ENCODE data around the gene MCM7. TPM values are rescaled to one million over a fixed set of nuclear protein-coding genes. Genes with fewer than 3 reads are reported as not detected.

MCM7 gene
- total RNA-seq, 1 donor from 2014 or later = 244 TPM

GRCh38 chr7:100111156-100111555, 10.0 kb upstream of the MCM7 start:
- no peak for TF ChIP-seq CTCF (conservative IDR thresholded peaks at IDR 0.05)
- H3K27me3 Mint-ChIP-seq = no peaks in the 10 kb centered on the region
- no peaks in the 10 kb centered on the region for H3K9me3 Mint-ChIP-seq
- no peak overlapping the region for H3K27ac Mint-ChIP-seq
- H3K4me1 Mint-ChIP-seq (ENCODE audit: unreplicated experiment) = no peaks in the 10 kb centered on the region
- no peak for DNase-seq (ENCODE audit: extremely low spot score, unreplicated experiment)
- H3K36me3 Mint-ChIP-seq = peaks cover 11% of the 10 kb centered on the region
- no peak overlapping the region for H3K4me3 Mint-ChIP-seq

GRCh38 chr7:100109521-100110163, 8.4 kb upstream of the MCM7 start:
- Mint-ChIP-seq H3K27ac (no peak overlapping the region), H3K9me3 (no peaks in the 10 kb centered on the region), H3K27me3 (no peaks in the 10 kb centered on the region), H3K36me3 (peaks cover 7% of the 10 kb centered on the region), H3K4me1 (ENCODE audit: unreplicated experiment) (no peaks in the 10 kb centered on the region), H3K4me3 (no peak overlapping the region)
- peak; percentile 26 for TF ChIP-seq CTCF (conservative IDR thresholded peaks at IDR 0.05)
- no peak for DNase-seq (ENCODE audit: extremely low spot score, unreplicated experiment)

GRCh38 chr7:100107890-100108289, 6.7 kb upstream of the MCM7 start:
- Mint-ChIP-seq H3K9me3 (no peaks in the 10 kb centered on the region), H3K4me1 (ENCODE audit: unreplicated experiment) (peaks cover 4% of the 10 kb centered on the region), H3K27me3 (no peaks in the 10 kb centered on the region), H3K27ac (no peak overlapping the region), H3K36me3 (peaks cover 7% of the 10 kb centered on the region), H3K4me3 (no peak overlapping the region)
- TF ChIP-seq CTCF (conservative IDR thresholded peaks at IDR 0.05) = no peak
- no peak for DNase-seq (ENCODE audit: extremely low spot score, unreplicated experiment)

- no peak for TF ChIP-seq CTCF (conservative IDR thresholded peaks at IDR 0.05)
- no peak overlapping the region for H3K4me3 Mint-ChIP-seq
- peaks cover 8% of the 10 kb centered on the region for H3K4me1 Mint-ChIP-seq (ENCODE audit: unreplicated experiment)
- no peak overlapping the region for H3K27ac Mint-ChIP-seq
- H3K36me3 Mint-ChIP-seq = peaks cover 7% of the 10 kb centered on the region
- H3K27me3 Mint-ChIP-seq = no peaks in the 10 kb centered on the region
- no peak for DNase-seq (ENCODE audit: extremely low spot score, unreplicated experiment)
- no peaks in the 10 kb centered on the region for H3K9me3 Mint-ChIP-seq
Observed at GRCh38 chr7:100107125-100107737, 6.0 kb upstream of the MCM7 start.

- DNase-seq (ENCODE audit: extremely low spot score, unreplicated experiment) = no peak
- Mint-ChIP-seq H3K4me3 (no peak overlapping the region), H3K27me3 (no peaks in the 10 kb centered on the region), H3K4me1 (ENCODE audit: unreplicated experiment) (peaks cover 8% of the 10 kb centered on the region), H3K27ac (no peak overlapping the region), H3K36me3 (peaks cover 7% of the 10 kb centered on the region), H3K9me3 (no peaks in the 10 kb centered on the region)
- TF ChIP-seq CTCF (conservative IDR thresholded peaks at IDR 0.05) = no peak
Observed at GRCh38 chr7:100106633-100107032, 5.4 kb upstream of the MCM7 start.

Measured in type B pancreatic cell (in vitro differentiated cells).